Left cardiac atrium (tissue), 4 donors: ENCODE results near the gene VEGFA. TPM values are rescaled to one million over a fixed set of nuclear protein-coding genes. Genes with fewer than 3 reads are reported as not detected.

Experiments
- ATAC-seq, 2 donors: fragments of 200-7000 bp; cut with Tn5 transposase; one replicate each; pipeline ENCODE4 v1.9.1; 2020; ENCODE audit warnings: mild to moderate bottlenecking in 2 of 2, moderate library complexity in 2 of 2
- DNase-seq: peaks from one replicate; pipeline ENCODE4 v3.0.0-alpha.2; 2020
- intact Hi-C, 2 donors: fragments of 100-400 bp; cut with DNase I; formaldehyde crosslinking; loops; one replicate each; pipeline versions ENCODE4 v1.14.1 to v1.15.1; 2022 to 2023
- total RNA-seq, 2 donors: library from RNA; stranded (reverse); fragmentation: NEBNext Ultra II Directional; extraction: Animal tissue kit (Norgen Biotek cat#: 25700); gene quantifications; one replicate each; pipeline ENCODE4 v1.2.1, GENCODE V29; 2021
- donor health status: DM: no; HTN: yes; CAD: no.
- donor health status: DM: no; HTN: yes; CAD: no; lungs with severe emphysema.
- donor health status: DM: yes; HTN: yes; CAD: no.
- donor health status: Dilated cardiomyopathy.

The VEGFA gene
- total RNA-seq, 2 donors from 2014 or later, result 168 to 212 TPM

DNA sequence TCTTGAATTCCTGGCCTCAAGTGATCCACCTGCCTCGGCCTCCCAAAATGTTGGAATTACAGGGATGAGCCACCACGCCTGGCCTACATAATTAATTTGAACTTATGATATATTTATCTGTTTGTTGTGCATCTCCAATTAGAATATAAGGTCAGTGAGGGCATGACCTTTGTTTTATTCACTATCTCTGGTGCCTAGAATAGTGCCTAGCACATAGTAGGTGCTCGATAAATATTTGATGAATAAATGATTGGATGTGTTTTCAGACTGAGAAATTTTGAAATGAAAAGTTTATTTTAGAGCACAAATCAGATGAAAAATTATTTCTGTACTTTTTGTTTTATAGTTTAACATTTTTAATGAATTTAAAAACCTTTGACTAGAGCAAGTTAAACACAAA lies 19.4 kb upstream of the VEGFA start:
- intact Hi-C loops, result no loop called here
- ATAC-seq (no peak), DNase-seq (no peak)

GRCh38 chr6:43753570-43754183 lies 16.3 kb upstream of the VEGFA start:
- intact Hi-C loops, result no loop called here
- ATAC-seq (no peak), DNase-seq (no peak)

DNA sequence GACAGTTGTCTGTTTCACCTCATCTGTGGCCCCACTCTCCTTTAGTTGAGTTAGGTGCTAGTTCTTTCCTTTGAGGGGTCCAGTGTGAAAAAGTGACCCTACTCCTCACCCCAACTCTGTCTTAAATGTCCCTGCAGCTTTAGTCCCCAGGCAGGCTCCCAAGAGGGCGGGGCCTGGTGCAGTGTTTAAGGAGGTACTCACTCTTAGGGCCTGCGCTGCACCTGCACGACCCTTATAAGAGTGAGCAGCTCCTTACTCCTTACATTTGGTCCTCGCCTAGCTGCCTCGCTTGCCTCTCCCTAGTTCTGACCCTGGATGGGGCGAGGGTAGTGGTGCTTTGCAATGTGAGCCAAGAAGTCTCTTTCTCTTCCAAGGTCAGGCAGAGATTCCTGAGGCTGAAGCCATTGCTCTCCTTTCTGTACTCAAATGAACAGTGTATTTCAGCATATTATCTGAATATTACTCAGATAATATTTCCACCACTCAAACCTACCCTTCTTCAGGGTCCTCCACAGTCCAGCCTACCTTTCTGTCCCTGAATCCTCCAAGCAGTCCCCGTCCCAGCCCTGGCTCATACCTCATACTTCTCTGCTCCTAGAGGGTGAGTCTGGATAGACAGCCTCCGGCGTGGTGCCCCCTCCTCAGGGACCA lies 11.9 kb upstream of the VEGFA start:
- ATAC-seq, result no peak
- no peak for DNase-seq
- intact Hi-C loops, result no loop called here

GRCh38 chr6:43758617-43759050 lies 11.4 kb upstream of the VEGFA start:
- ATAC-seq (peak; percentile 59 to 61), DNase-seq (no peak)
- intact Hi-C loops, result no loop called here

DNA sequence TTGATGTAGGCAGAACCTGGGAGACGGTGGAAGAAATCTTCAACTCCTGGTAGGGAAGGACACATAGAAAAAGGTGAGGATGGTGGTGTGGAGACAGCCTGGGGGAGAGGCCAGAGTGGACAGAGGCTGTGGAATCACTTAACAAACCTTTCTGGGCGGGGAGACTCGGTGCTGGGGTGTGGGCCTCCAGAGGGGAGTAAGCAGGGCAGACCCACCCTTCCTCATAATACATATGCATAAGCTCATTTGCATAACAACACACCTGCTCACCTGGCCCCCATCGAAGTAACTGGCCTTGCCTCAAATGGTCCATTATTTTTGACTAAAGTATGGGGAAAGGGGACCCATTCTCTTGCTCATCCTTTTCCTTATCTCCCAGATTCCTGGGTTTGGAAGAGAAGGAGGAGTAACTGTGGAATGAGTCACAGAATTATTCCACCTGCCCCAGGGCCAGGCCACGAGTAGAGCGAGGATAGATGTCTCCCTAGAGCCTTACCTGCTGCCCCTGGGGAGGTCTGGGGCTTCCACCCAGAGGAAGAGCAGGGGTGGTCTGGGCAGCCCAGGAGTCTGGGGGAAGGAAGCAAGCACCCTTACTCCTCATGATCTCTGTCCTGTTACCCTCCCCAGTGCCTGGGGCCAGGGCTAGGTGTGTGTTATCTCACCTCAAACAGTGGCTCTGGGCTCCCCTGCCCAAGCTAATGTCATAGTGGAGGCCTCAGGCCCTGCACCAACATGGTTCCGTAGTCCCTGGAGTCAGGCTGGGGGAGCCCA lies 10.7 kb upstream of the VEGFA start:
- intact Hi-C loops, result no loop called here
- no peak for ATAC-seq
- DNase-seq, result no peak

- intact Hi-C loops, result loop anchor here in 1 of 2 donors (10.0 kb wide), 2 partner anchors 95 to 195 kb away; no protein-coding TSS in a partner anchor
- ATAC-seq (no peak), DNase-seq (no peak)
These were observed 10.2 kb upstream of the VEGFA start for GRCh38 chr6:43759907-43760206.

- ATAC-seq (no peak), DNase-seq (no peak)
- intact Hi-C loops, result loop anchor here in 1 of 2 donors (10.0 kb wide), 2 partner anchors 96 to 194 kb away; no protein-coding TSS in a partner anchor
These were observed 9.5 kb upstream of the VEGFA start for GRCh38 chr6:43760210-43761168.

DNA sequence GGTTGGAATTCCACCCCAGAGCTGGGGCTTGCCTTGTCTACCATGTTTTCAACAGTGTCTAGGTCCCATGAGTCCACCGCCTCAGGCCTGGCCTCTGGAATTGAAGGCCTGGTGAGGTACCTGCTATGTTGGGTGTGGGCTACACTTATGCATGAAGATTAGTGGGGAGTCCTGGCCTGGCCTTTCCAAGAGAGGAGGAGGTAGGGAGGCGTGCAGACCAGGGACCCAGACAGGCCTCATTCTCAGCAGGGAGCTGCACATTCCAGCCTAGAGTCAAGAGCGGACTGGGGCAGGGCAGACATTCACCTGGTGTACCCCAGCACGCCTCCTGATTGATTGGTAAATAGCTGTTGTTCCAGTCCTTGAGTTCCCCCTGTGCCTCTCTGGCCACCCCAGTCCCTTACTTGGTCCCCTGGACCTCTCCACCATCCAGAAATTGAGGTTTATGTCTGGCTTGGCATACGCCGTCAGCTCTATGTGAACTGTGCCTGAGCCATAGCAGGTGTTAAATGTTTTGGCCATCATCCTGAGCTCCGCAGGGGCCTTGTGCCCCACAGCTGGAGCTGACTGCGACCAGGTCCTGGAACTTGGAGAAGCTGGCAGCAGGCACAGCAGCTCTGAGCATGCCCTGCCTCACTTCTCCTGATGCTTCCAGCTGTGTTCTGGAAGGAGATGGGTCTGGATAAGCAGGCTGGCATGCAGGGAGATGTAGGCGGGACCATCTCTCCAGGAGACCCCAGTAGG lies 8.2 kb upstream of the VEGFA start:
- intact Hi-C loops, result loop anchor here in 1 of 2 donors (10.0 kb wide), 2 partner anchors 97 to 193 kb away; no protein-coding TSS in a partner anchor
- DNase-seq, result no peak
- no peak for ATAC-seq

DNA sequence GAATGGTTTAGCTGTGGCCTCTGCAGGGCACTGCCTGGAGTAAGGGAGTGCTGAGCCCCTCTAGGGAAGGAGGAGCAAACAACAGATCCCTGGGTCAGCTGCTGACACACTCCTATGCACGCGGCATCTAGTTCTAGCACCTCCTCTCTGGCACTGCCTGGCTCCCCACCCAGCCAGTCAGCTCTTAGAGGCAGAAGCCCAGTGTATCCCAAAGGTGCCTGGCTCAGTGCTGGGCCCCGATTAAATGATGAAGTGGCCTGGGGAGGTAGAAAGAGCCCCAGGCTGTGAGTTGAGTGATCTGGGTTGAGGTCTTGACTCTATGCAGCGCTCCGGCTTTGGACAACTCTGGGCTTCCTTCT lies 7.6 kb upstream of the VEGFA start:
- DNase-seq (no peak), ATAC-seq (no peak)
- intact Hi-C loops, result loop anchor here in 1 of 2 donors (10.0 kb wide), 2 partner anchors 98 to 192 kb away; no protein-coding TSS in a partner anchor

- ATAC-seq (no peak), DNase-seq (no peak)
- intact Hi-C loops, result loop anchor here in 1 of 2 donors (10.0 kb wide), 2 partner anchors 98 to 192 kb away; no protein-coding TSS in a partner anchor
These were observed 6.9 kb upstream of the VEGFA start for GRCh38 chr6:43762966-43763695.

GRCh38 chr6:43763812-43764522 lies 6.0 kb upstream of the VEGFA start:
- intact Hi-C loops, result loop anchor here in 1 of 2 donors (10.0 kb wide), 2 partner anchors 99 to 191 kb away; no protein-coding TSS in a partner anchor
- DNase-seq, result no peak
- no peak for ATAC-seq

GRCh38 chr6:43764772-43765171 lies 5.2 kb upstream of the VEGFA start:
- ATAC-seq, result no peak
- DNase-seq, result no peak
- intact Hi-C loops, result loop anchor here (5.0 to 10.0 kb wide), 3 partner anchors 37 to 190 kb away; no protein-coding TSS in a partner anchor

GRCh38 chr6:43765776-43766499 lies 4.1 kb upstream of the VEGFA start:
- intact Hi-C loops, result loop anchor here (5.0 to 10.0 kb wide), 3 partner anchors 39 to 189 kb away; no protein-coding TSS in a partner anchor
- ATAC-seq, result no peak
- no peak for DNase-seq

DNA sequence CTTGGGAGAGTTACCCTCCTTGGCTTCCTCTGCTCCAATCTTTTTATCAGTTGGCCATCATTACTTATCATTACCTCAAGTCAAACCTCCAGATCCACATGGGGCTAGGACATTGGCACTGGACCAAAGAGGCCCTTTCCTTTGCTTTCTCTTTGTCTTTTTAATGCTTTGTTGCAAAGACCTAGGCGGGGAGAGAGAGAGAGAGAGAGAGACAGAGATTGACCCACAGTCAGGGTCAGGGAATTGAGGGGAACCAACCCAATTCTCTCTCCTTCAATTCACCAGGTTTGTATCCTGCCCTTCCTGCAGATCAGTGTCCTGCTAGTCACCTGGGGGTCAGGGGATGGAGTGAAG lies 3.5 kb upstream of the VEGFA start:
- DNase-seq (no peak), ATAC-seq (no peak)
- intact Hi-C loops, result loop anchor here (5.0 to 10.0 kb wide), 3 partner anchors 39 to 188 kb away; no protein-coding TSS in a partner anchor

GRCh38 chr6:43766964-43767461 lies 3.0 kb upstream of the VEGFA start:
- ATAC-seq (no peak), DNase-seq (peak; percentile 18)
- intact Hi-C loops, result loop anchor here (5.0 to 10.0 kb wide), 3 partner anchors 40 to 188 kb away; no protein-coding TSS in a partner anchor
